GM19463 (cell line): Measurements from ENCODE around the gene TOB1.
A peak's percentile ranks its signal among the peaks of the same experiment; 100 is the strongest.

ENCODE experiments used
- ATAC-seq: cut with Tn5 transposase; IDR thresholded peaks from one replicate; pipeline ENCODE4 v1.9.1; 2021; ENCODE audit warnings: mild to moderate bottlenecking, moderate library complexity; ENCODE audit not compliant: unreplicated experiment

Gene TOB1

DNA sequence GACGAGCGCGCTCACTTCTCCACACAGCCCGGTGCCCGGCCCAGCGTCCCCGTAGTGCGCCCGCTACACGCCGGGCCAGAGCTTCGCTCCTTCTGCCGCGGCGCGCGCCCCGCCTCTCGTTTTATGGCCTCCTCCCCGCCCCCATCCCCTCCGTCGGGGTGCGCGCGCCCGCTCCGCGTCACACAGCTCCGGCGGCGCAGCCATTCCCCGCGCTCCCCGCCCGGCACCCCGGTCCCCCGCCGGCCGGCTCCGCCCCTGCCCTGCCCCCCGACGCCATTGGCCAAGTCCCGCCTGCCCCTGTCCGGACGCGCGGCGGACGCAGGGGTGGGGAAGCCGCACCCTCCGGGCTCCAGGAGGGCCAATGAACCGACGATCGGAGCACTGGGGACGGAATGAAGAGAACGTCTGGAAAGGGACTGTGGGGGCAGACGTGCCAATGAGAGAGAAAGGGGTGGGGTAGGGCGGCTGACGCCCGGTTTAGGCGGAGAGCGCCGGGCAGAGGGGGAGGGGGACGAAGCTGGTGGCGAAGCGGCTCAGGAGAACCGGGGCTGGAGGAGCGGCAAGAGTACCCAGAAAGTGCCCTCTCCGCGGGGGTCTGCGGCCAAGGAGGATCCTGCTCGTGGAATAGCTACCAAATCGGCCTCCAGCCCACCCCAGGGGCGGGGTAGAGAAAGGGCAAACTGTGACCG lies at the start of gene TOB1:
Gene TOB1 (minus strand): TSS at position 94 of the 689 bp plus-strand sequence. CDS start 2,337 bp downstream, outside the sequence.
- ATAC-seq: peak; percentile 75

GRCh38 chr17:50914505-50915063 lies 48.4 kb upstream of the TOB1 start:
- ATAC-seq: no peak

DNA sequence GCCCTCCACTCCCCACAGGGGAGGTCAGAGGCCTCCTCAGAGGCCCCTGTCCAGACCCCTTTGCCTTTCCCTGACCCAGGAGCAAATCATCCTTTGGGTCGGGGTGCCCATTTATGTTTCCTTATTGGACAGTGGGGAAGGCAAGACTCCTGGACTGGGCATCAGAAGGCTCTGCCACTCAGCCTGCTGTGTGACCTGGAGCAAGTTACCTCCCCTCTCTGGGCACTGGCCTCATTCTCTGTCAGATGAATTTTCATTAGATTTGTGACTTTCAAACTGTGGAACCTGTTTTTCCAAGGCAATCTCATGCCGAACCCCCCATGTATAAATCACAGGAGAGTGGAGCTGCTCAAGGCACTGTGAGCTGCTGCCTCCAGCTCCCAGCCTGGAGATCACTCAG lies 47.0 kb upstream of the TOB1 start:
- no peak for ATAC-seq

DNA sequence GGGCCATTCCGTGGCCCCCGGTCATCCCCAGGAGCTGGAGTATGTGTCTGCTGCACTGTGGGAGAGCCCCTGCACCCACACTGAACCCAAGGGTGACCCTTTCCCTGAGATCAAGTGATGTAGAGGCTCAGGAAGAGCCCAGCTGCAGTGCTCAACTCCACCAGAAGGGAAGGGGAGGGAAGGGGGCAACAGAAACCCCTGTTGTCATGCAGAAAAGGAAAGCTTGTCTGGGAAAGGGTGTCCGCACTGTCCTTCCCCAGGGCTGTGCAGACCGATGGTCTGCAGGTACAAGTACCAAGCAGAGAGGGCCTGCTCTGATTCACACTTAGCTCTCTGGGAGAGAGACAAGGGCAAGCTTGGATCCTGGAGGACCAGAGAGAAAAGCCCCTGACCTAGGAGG lies 45.7 kb upstream of the TOB1 start:
- no peak for ATAC-seq

- ATAC-seq: no peak
Measured at GRCh38 chr17:50911450-50911849, 45.3 kb upstream of the TOB1 start.

DNA sequence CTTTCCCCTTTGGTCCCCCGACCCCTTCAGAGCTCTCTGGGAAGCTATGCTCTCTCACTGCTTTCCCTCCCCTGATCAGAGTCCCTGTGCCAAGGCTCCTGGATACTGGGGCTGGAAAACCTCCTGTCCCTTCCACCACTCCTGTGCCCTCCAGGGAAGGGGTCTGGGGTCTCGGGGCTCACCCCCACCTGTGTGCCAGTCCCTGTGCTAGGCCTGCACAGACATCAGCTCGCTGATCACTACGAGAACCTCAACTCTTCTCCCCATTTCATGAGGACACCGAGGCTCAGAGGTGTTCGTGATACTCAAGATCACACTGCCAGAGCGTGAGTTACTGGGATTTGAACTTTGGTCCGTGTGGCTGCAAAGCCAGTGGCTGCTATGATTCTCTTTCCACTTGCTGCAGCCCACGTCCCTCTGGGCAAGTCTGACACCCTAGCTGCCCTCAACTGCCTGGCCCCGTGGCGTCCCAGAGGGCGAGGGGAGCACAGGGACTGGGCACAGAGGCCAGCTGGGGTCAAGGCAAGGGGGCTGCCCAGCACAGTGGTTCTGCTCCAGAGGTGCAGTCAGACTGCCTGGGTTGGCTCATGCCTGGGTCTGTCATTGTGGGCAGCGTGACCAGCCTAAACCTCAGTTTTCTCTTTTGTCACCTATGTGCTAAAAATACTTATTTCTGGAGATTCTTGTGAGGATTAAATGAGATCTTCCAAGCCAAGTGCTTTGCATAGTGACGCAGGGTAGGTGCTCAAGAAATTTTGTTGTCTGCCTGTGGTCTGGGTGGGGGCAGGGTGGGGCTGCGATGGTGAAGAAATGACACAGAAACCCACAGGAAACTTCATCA lies 43.8 kb upstream of the TOB1 start:
- ATAC-seq: no peak

GRCh38 chr17:50908860-50909764 lies 43.0 kb upstream of the TOB1 start:
- ATAC-seq: no peak

GRCh38 chr17:50908140-50908859 lies 42.1 kb upstream of the TOB1 start:
- no peak for ATAC-seq

DNA sequence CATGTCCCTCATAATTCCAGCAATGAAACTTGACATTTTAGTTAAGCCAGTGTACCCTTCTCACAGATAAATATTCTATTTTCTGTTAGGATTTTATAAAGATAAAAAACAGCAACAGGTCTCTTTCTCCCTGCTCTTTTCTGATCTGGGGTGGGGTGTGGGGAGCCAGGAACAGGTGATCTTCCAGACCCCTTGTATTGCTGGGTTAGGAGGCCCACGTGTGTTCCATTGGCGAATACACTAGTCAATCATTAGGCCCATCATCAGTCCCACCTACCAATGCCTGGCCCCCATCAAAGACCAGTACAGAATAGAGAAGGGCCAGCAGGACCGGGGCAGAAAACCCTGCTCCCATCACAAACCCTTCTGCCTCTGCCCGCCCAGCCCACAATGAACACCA lies 40.3 kb upstream of the TOB1 start:
- ATAC-seq: no peak

DNA sequence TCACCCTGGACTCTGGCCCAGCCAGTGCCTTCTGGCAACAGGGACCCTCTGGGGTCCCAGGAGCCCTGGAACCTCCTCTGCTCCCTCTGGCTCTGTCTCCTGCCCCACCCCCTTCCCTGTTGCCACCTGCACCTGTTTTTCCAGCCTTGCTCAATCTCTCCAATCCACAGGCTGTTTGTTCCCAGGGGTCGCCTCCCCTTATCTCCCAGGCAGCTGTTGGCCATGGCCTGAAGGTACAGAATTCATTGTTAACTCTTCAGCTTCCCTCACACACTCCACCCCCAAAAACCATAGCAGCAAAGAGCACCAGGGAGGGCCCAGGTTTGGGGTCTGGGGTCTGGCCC lies 39.3 kb upstream of the TOB1 start:
- no peak for ATAC-seq

- ATAC-seq: no peak
Measured at GRCh38 chr17:50904518-50905459, 38.6 kb upstream of the TOB1 start.

DNA sequence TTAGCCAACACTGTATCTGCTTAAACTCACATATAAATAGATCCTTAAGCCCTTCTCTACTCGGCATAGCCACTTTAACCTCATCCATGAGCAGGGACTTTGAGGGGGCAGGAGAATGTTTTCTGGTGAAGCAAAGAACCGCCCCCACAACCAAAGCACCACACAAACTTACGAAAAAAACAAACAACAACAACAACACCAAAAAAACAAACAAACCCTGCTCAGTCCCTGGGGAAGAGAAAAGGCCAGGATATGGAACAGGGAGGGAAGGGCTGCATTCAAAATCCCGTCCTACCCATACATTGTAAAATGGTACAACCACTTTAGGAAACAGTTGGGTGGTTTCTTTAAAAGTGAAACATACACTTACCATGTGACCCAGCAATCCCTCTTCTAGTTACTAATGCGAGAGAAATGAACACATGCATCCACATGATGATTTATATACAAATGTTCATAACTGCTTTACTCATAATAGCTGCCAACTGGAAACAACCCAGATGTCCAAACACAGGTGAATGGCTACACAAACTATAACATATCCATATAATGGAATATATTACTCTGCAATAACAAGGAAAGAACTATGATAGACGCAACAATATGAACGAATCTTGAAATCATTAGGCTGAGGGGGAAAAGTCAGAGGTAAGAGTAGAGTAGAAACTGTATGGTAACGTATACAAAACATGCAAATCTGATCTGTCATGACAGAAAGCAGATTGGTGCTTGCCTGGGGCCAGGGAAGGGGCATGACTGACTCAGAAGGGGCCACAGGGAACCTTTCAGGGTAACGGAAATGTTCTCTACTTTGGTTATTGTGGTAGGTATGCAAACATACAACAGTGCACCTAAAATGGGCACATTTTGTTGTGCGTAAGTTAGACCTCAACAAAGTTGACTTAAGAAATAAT lies 37.7 kb upstream of the TOB1 start:
- no peak for ATAC-seq

GRCh38 chr17:50902372-50903353 lies 36.5 kb upstream of the TOB1 start:
- ATAC-seq: no peak

GRCh38 chr17:50900383-50900892 lies 34.3 kb upstream of the TOB1 start:
- ATAC-seq: no peak

DNA sequence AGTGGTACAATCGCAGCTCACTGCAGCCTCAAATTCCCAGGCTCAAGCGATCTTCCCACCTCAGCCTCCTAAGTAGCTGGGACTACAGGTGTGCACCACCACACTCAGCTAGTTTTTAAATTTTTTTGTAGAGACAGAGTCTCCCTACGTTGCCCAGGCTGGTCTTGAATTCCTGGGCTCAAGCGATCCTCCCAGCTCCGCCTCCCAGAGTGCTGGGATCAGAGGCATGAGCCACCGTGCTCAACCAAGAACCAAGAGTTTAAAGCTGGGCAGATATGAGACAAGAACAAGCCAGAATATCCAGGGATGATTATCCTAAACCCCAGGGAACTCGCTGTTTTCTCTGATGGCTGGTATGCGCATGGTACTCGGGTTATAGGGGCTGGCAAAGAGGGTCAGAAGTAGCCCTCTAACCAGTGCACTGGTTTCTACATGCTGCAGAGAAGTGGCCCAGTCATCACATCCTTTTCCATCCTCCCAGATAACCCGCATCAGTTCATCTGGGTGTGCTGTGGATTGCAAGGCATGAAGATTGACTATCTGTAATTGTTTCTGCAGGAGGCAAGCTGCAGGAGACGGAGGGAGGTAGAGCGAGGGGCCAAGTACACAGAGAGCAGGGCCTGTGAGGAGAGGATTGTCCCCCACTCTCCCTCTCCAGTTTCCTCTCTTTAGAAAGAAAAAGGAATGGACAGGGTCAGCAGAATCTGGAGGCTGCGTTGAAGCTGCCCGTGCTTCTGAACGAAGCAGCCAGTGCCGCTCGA lies 33.6 kb upstream of the TOB1 start:
- no peak for ATAC-seq

DNA sequence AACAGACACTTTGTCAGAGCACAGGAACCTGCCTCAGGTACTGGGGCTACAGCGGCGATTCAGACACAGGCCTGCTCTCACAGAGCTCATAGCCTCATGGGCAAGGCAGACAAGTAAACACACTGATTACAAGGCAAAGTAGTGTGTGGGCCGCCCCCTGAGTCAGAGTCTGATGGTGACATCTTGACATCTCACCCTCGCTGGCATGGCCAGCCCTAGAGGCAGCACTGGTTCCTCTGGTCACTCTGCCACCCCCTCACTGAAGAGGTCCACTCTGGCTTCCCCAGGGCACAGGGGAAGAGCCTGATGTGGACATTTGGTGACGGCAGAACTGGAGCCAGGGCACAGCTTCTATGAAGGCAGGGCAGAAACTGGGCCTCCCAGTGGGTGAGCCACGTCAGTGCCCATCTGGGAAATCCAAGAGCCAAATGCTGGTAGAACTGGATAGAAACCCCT lies 32.9 kb upstream of the TOB1 start:
- no peak for ATAC-seq
